A204.1 (cell line): Measurements from ENCODE around the gene ANO7.

Experiments
- FAIRE-seq: peaks from 2 replicates; lab custom pipeline; 2012; peaks lifted over from hg19 to GRCh38; lab: Jason Lieb, UNC

Gene ANO7

DNA sequence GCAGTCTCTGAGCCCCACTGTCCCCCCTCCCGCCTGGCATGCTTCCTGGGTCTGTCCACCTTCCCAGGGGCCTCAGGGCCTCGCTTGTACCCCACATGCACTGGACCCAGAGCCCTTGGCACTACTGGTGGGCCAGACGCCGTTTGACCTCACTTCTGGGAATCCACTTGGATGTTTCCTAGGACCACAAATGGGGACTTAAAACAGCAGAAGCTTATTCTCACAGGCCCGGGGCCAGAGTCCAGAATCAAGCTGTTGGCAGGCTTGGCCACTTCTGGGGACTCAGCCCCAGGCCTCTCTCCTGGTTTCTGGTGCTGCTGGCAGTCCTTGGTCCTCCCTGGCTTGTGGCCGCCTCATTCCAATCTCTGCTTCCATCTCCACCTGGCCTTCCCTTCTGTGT, 19.6 kb downstream of the ANO7 start:
- no peak for FAIRE-seq

DNA sequence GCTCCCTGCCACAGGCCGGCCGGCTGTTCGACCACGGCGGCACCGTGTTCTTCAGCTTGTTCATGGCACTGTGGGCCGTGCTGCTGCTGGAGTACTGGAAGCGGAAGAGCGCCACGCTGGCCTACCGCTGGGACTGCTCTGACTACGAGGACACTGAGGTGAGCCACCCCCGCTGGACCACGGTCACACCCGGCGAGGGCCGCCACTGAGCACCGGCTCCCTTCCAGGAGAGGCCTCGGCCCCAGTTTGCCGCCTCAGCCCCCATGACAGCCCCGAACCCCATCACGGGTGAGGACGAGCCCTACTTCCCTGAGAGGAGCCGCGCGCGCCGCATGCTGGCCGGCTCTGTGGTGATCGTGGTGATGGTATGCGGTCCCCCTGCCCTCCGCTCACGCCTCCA, 20.8 kb downstream of the ANO7 start:
- no peak for FAIRE-seq

DNA sequence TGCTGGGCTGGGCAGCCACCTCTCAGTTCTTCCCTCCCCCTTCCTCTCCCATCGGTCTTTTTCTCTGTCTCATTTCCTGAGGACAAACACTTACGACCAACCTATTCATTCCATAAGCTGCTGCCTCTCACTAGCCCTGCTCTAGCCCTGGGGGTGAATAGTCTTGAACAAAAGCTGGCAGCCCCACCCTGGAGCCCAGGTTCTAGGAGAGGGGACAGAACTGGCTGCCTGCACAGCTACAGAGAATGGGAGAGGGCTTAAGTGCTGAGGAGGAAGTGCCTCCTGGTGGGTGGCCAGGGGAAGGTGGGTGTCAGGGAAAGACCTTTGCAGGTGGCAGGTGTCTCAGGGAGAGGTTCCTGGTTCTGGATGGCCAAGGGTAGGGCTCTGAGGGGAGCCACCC, 22.8 kb downstream of the ANO7 start:
- FAIRE-seq = no peak

DNA sequence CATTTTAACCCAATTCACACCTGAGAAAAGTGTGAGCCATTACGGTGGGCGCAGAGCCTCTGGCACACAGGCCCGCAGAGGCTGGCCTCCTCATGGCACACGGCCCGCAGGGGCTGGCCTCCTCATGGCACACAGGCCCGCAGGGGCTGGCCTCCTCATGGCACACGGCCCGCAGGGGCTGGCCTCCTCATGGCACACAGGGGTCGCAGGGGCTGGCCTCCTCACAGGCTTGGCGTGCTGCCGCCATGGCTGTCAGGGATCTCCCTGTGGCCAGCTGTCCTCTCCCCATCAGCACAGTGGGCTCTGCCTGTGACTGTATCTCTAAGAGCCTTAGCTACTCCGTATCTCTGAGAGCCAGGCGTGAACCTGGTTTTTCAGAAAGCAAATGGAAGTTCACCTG, 24.6 kb downstream of the ANO7 start:
- no peak for FAIRE-seq

DNA sequence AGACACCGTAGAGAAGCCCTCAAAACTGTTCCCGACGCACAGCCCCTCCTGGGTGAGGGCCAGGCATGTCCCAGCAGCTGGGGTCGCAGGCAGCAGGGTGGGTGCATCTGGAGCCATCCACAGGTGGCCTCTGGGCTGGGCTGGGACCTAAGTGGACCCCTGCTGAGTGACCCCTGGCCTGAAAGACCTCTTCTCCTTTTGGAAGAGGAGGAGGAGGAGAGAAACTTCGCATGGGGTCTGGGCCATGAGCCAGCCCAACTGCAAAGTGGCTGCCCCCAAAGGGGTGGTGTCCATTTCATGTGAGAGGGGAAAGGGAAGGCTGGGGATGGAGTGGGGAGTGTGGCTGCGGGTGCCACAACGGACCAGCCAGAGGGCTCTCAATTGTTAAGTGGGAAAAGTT, 25.1 kb downstream of the ANO7 start:
- FAIRE-seq = no peak

DNA sequence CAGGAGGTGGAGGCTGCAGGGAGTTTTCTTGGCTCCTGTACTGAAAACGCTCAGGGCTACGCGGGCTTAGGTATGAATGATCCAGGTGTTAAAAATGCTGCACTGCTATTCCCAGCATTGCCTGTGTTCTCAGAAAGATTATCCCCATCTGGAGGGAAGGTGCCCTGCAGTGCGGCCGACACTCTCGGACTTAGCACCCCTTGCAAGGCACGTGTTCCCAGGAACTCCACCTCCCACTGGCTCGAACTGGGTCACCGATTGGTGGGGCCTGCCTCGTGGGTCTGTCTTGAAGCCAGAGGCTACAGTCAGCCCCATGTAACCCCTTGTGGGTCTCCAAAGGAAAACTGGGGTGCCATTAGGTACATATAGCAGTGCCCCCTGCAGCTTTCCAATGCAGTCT, 25.7 kb downstream of the ANO7 start:
- FAIRE-seq = no peak

DNA sequence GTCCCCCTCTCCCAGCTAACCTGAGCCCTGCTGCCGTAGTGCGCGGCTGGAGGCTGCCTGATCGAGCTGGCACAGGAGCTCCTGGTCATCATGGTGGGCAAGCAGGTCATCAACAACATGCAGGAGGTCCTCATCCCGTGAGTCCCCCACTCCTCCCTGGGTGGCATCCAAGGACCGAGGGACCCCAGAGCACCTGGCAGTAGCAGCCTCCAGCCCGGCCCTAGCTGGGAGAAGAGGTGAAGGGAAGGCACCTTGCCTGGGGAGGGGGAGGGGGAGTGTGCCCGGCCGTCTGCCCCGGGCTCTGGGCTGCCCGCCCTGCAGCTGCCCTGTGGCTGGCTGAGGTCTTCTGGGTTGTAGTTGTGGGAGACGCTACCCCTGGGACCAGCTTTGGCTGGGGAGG, 26.3 kb downstream of the ANO7 start:
- no peak for FAIRE-seq

DNA sequence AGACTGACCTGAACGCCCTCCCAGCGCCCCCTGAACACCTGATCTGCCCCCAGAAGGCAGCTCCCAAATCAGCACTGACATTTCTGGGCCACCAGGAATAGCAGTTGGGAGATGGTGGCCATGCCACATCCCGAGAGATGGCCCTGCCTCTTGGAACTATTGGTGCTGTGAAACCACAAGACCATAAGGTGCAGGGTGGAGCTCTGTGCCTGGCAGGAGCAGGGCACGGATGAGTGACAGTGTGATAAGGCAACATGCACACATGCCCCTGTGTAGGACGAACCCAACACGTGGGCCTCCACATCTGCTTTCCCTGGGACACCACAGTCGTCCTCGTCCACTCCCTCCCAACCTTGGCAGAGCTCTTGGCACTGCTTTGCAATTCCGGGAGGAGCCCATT, 26.9 kb downstream of the ANO7 start:
- no peak for FAIRE-seq

DNA sequence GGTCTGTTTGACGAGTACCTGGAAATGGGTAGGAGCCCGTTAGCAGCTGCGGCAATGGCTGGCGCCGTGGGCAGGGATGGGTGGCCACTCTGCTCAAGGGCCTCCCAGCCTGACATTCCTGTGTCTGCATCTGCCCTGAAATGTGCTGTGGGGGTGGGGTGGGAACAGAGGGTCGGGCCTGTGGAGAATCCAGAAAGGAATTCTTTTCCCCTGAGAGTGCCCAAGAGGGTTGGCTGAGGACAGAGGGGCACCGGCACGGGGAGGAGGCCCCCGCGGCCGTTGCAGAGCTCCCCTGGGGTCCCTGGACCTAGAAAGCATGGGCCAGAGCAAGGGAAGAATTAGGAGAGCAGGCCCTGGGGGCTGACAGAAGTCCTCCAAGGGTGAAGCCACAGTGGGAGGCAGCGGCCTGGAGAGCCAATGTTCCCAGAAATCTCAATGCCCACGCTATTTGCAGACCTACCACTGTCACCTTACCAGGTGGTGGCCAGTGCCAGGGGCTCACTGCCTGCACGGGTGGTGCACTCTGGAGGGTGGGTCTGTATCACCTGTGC, 27.8 kb downstream of the ANO7 start:
- FAIRE-seq = no peak

DNA sequence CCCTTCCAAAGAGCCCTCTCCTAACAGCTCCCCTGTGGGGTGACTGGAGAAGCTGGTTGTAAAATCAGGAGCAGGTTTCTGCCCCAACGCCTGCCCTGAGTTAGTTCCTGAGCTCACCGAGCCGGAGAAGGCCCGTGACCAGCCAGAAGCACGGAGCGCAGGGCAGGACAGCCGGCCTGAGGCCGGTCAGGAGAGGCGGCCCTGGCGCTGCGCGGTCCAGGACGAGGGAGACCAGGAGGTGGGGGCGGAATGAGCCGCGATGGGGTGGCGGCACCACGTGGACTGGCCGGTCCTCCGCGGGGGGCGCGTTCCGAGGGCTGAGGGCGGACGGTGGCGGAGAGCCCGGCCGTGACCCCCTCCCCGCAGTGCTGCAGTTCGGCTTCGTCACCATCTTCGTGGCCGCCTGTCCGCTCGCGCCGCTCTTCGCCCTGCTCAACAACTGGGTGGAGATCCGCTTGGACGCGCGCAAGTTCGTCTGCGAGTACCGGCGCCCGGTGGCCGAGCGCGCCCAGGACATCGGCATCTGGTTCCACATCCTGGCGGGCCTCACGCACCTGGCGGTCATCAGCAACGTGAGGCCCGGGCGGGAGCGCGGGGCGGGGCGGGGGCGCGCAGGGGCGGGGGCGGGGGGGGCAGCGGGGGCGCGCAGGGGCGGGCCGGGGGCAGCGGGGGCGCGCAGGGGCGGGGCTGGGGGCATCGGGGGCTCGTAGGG, 29.0 kb downstream of the ANO7 start:
- FAIRE-seq = no peak

DNA sequence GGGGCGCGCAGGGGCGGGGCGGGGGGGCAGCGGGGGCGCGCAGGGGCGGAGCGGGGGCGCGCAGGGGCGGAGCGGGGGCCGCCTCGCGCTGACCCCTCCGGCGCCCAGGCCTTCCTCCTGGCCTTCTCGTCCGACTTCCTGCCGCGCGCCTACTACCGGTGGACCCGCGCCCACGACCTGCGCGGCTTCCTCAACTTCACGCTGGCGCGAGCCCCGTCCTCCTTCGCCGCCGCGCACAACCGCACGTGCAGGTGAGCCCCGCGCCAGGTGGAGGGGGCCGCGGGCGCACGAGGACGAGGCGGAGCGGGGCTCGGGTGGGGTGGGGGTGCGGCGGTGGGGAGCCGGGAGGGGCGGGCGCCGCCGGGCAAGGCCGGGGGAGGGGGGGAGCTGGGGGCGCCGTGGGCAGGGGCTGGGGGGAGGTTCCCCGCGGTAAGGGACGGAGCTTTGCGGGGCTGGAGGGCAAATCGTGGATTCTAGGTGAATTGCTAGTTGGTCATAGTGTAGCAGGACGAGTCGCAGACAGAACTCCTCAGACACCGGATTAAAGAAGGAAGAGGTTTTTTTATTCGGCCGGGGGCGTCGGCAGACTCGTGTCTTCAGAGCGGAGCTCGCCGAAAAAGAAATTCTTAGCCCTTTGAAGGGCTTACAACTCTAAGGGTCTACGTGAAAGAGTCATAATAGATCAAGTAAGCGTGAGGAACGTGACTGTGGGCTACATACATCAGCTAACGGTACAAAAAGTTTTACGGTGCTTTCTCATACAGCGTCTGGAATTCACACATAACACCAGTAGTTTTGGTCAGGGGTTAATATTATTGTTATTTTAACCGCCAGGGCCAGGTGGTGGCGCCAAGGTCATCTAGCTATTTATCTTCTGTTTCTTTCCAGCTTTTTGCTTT, 29.9 kb downstream of the ANO7 start:
- FAIRE-seq = no peak

DNA sequence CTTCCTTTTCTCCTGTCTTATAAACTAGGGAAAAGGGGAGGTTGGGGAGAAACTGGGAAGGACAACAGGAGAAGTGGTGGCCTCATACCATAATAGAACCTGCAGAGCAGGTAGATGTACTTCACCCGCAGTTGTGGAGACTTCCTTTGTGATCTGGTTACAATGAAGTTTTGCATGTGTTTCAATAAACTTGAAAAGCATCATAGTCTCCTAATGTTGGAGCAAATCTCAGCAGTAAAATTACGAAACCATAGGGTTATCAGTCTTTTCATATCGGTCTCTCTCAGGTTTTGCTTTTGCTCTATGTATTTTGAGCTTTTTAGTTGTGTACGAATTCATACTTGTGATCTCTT, 30.5 kb downstream of the ANO7 start:
- no peak for FAIRE-seq

DNA sequence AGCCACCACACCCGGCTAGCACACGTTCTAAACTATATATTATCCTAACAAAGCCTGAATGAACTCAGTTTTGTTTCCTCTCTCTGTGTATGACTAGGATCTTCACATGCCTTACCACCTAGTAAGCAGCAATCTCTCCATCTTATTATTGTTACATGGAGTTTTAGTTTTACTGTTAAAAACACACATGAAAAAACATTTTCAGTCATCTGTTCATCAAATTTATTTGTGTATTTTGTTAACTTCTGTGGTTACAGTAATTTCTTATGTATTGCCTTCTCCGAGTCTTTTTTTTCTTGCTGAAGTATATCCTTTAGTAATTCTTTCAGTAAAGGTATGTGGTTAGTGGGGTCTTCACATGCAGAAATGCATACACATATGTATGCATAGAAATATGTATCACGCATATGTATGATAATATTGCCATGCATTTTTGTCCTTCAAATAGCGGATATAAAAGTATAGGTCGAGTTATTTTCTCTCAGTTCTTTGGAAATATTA, 31.4 kb downstream of the ANO7 start:
- FAIRE-seq = no peak

DNA sequence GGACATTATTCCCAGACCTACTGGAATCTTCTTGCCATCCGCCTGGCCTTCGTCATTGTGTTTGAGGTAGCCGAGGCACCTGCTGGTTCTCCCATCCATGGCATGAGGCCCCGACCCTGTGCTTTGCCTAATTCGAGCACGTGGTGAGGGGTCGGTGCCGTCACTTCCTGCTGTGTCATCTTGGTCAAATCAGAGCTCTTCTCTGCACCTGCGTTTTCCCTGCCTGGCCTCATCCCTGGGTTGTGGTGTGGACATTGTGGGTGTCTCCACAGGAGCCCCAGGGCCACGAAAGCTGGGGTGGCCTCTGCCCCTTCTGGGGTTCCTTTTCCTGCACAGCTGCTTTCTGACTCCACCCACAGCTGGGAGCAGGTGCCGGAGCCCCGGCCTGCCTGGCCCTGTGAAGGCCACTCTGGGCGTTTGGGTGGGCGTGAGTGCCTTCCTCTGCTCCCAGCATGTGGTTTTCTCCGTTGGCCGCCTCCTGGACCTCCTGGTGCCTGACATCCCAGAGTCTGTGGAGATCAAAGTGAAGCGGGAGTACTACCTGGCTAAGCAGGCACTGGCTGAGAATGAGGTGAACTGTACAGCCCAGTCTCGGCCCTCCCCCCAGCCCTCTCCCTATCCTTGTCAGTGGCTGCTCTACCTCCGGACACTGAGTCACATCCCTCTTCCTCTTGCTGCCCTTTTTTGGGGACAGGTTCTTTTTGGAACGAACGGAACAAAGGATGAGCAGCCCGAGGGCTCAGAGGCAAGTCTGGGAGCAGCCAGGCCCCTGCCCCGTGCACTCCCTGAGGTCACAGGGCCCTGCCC, 34.9 kb downstream of the ANO7 start:
- no peak for FAIRE-seq

DNA sequence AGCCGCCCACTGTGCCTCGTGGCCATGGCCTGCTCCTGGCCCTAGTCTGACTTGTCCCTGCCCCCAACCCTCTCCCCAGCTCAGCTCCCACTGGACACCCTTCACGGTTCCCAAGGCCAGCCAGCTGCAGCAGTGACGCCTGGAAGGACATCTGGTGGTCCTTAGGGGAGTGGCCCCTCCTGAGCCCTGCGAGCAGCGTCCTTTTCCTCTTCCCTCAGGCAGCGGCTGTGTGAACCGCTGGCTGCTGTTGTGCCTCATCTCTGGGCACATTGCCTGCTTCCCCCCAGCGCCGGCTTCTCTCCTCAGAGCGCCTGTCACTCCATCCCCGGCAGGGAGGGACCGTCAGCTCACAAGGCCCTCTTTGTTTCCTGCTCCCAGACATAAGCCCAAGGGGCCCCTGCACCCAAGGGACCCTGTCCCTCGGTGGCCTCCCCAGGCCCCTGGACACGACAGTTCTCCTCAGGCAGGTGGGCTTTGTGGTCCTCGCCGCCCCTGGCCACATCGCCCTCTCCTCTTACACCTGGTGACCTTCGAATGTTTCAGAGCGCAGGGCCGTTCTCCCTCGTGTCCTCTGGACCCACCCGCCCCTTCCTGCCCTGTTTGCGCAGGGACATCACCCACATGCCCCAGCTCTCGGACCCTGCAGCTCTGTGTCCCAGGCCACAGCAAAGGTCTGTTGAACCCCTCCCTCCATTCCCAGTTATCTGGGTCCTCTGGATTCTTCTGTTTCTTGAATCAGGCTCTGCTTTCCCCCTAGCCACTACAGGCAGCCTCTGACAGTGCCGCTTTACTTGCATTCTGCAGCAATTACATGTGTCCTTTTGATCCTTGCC, 35.8 kb downstream of the ANO7 start:
- no peak for FAIRE-seq

DNA sequence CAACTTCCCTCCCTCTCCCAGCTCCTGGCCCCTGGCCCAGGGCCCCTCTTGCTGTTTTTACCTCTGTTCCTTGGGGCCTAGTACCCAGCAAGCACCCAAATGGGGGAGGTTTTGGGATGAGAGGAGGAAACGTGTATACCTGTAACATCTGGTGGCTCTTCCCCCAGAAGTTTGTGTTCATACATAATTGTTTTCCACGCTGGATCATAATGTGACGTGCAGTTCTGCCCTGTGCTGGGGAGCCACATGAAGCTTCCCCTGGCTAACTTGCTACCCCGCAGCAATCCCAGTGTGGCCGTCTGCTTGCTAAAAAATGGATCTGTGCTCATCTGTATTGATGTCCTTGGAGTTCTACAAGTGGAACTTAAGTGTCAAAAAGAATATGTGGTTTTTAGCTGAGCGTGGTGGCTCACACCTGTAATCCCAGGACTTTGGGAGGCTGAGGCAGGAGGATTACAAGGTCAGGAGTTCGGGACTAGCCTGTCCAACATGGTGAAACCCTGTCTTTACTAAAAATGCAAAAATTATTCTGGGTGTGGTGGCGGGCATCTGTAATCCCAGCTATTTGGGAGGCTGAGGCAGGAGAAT, 36.5 kb downstream of the ANO7 start:
- no peak for FAIRE-seq

DNA sequence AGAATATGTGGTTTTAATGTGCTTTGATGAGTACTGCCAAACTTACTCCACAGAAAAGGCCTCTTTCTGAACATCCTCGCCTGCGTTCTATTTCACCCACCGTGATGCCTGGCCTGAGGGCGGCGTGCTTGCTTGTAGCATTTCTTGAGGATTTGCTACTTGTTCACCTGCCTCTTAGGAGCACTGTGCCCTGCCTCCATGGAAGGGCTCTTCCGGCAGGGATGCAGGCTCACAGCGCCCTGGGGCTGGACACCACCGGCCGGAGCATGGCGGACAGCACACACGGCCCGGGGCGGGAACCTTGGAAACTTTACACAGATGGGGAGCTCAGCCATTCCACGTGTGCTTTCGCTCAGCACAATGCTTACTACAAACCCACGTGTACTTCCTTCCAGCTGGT, 37.1 kb downstream of the ANO7 start:
- no peak for FAIRE-seq

DNA sequence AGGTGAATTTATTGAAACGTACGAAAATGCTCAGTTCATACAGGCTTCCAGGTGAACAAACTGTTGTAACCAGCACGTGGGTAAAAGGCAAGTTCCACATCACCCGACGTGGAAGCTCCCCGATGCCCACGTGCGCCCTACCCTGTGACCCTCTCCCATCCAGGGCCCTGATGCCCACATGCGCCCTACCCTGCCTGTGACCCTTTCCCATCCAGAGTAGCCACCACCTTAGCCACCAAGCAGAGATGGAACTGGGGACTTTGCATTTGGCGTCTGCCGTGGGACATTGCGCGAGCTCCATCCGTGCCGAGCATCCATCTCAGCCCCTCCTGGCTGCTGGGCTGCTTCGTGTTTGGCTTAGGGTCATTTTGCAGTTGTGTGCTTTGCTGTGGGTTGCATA, 37.5 kb downstream of the ANO7 start:
- no peak for FAIRE-seq

DNA sequence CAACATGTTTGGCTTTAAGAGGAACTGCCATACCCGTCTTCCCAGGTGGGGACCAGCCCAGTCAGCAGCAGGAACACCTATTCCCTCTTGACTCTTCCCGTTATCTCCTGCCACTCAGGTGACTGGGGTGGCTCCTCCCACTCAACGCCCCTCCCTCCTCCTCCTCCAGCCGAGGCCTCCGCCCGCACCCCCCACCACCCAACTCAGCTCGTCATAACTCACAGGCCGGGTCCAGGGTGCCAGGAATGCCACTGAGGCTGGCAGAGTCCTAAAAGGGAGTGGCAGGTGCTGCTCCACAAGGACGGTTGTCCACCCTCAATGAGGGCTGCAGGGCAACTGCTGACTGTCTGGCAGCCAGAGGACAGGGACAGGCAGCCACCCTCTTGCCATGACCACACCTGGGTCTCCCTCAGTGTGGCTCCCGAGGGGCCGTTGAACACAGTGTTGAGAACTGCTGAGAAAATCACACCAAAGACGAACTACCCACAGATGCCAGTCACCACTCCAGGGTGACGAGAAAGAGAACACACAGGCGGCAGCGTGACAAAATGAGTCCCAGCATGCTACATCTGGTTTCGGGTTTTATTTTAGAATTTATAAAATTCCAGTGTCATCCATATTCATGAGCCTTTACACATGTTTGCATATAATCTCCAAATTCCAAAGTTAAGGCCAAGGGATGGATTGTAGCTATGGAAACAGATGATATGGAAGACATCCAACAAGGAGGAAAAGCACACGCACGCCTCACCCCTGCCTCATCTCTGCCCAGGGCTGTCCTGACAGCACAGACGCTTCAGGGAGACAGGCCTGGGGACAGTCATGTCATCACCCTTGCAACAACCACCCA, 38.5 kb downstream of the ANO7 start:
- no peak for FAIRE-seq

DNA sequence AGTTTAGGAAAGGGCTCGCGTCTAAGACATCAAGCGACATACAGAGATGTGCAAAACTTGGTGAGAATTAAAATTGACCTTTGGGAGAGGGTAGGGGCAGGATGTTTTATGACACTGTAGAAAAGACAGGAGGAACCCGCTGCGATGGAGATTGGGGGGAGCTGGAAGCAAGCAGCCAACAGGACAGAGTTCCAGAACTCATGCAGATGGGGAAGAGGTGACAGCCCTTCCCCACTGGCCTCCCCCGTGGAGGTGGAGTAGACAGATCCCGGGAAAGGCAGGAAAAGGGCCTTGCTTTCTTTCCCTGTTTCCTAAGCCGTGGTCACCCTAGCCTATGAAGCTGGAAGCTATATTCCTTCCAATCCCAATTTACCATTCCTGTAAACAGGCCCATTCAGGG, 39.1 kb downstream of the ANO7 start:
- FAIRE-seq = no peak
